NCI-H1048 (cell line): ENCODE measurements around the gene IFNL2.
"Not testable (repeated sequence)": the region's sequence is repeated elsewhere in the genome, so short reads cannot be mapped to it uniquely, and the experiment has no call there.

Experiments used
- DNase-seq: peaks from one replicate; lab custom pipeline; 2025; lab: John Stamatoyannopoulos, UW

Gene IFNL2

GRCh38 chr19:39297931-39298634, 29.9 kb downstream of the IFNL2 start:
- DNase-seq = no peak

DNA sequence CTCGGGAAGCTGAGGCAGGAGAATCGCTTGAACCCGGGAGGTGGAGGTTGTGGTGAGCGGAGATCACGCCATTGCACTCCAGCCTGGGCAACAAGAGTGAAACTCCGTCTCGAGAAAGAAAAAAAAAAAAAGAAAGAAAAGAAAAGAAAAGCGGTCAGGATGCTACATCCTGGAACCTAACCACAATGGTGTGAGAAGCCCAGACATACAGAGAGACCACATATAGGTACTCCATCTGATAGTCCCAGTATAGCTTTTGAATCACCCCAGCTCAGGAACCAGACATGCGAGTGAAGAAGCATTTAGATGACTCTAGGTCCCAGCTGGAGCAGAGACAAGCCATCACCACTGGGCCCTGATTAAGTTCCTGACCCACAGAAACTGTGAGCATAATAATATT, 31.2 kb downstream of the IFNL2 start:
- no peak for DNase-seq

DNA sequence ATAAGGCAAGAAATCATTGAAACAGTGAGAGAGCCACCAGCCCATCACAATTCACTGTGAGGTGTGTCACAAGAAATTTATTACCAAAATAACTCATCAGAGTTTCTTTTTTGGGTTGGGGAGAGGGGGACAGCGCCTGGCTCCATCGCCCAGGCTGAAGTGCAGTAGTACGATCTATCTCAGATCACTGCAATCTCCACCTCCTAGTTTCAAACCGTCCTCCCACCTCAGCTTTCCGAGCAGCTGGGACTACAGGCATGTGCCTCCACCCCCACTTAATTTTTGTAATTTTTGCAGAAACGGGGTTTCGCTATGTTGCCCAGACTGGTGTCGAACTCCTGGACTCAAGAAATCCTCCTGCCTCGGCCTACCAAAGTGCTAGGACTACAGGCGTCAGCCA, 31.6 kb downstream of the IFNL2 start:
- no peak for DNase-seq

- no peak for DNase-seq
Measured at GRCh38 chr19:39301021-39301420, 32.8 kb downstream of the IFNL2 start.

- no peak for DNase-seq
Measured at GRCh38 chr19:39301562-39301961, 33.4 kb downstream of the IFNL2 start.

DNA sequence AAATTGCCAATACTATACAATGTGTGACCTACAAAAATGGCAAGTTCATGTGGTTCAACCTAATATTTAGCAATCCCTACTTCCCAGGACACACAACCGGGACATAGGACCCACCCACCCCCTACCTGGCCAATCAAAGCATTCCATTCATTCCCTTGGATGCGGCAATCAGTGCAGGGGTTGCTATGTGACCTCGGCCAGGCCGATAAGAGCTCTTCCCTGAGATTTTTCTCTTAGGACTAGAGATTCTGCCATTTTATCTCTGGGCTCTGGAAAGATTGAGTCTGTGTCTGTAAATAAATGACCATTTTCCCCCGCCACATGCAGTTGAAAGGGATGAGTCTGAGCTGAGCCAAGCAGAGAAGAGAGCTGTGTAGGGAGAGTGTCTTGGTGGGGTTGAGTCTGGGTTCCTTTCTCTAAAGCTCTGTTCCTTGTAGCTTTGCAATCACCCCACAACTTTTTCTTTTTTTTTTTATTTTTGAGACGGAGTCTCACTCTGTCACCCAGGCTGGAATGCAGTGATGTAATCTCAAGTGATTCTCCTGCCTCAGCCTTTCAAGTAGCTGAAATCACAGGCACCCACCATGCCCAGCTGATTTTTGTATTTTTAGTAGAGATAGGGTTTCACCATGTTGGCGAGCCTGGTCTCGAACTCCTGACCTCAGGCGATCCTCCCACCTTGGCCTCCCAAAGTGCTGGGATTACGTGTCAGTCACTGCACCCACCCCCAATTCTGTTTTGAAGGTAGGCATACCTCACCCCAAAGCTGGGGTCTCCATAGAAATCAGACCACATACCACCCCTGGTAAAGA, 35.4 kb downstream of the IFNL2 start:
- DNase-seq = no peak

DNA sequence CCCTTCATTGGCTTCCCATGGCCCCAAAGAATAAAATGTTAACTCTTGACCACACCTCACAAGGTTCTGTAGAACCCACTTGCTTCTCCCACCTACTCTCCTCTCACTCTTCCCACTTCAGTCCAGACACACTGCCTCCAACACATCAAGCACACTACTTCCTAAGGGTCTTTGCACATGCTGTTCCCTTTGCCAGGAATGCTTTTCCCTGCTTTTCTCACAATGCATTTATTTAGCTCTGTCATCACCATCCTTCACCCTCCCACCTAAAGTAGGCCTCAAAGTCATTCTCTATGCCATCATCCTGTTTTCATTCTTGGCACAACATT, 36.0 kb downstream of the IFNL2 start:
- no peak for DNase-seq

DNA sequence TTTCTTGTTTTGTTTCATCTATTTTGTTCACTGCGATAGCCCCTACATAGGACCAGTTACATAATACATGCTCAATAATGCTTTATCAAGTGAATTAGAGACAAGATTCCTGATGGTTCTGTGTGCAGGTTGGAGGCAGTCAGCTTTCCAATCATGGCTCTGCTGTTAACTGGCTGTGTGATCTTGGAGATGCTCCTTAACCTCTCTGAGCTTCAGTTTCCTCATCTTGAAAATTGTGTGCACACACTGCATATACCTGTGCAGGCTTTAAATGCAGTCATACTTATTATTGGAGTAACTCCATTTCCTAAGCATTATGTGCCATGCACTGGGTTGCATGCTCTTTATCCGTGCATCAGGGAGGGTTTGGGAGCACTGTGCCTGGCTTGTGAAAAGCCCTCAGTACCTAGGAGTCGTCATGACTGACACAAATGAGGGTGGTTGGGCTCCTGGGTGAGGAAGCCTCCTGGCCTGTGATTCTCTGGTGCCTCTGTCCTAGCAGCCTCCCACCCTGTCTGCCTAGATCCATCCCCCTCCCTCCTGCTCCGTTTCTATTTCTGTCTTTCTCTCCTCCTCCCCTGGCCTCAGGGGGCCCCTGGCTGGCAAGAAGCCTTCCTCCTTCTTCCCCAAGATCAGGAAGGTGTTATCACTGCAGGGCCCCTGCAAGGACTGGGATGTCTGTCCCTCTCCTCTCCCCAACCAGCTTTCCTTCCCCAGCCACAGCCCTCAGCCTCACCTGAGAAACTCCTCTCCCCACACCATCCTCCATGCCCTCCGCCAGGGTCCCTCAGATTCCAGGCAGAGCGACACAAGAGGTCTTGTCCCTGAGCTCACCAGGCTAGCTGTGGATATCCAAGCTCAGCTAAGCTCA, 36.7 kb downstream of the IFNL2 start:
- DNase-seq = no peak

DNA sequence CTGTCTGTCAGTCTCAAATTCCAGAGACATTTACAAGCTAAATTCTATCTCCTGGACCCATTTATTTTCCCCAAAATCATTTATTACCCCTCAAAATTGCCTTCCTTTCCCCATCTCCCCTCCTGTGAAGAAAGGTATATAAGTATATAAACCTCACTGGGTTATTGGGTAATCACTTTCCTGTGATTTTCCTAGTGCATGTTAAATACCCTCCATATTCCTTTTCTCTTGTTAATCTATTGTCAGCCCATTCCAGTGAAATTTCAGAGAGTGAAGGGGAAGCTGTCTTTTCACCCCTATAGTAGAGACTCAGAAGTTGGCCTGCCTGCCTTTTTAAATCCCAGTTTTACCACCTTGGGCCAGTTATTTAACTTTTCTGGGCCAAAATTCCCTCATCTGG, 37.9 kb downstream of the IFNL2 start:
- DNase-seq = no peak

DNA sequence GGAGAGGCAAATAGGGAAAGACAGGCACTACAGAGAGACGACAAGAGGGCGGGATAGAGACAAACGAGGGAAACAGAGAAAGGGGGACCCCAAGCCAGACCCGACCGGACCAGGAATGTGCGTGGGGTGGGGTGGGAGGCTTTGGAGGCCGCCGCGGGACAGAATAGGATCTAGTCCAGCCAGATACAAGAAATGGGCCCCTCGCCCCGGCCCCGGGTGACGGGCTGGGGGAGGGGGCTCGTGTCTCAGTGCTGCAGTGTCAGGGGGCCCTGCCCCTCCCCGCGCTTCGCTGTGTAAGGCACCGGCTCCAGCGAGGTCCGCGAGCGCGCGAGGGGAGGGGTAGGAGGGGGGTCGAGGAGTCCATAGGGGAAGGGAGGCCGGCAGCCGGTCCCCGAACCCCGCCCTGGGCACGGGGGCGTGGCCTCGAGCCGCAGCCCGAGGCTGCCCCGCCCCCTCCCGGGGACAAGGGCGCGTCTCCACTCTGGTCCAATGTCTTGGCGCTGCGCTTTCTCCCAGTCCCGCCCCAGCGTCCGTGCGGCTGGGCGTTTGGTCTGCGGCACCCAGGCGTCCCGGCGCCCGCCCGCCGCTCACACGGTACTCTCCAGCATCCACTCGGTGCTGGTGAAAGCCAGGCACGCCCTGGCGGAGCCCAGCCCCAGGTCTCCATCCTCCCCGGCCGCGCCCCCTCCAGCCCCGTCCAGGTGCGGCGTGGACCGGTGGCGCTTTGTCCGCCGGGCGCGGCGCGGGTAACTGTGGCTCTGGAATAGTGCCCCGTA, 39.0 kb downstream of the IFNL2 start:
- DNase-seq = no peak

DNA sequence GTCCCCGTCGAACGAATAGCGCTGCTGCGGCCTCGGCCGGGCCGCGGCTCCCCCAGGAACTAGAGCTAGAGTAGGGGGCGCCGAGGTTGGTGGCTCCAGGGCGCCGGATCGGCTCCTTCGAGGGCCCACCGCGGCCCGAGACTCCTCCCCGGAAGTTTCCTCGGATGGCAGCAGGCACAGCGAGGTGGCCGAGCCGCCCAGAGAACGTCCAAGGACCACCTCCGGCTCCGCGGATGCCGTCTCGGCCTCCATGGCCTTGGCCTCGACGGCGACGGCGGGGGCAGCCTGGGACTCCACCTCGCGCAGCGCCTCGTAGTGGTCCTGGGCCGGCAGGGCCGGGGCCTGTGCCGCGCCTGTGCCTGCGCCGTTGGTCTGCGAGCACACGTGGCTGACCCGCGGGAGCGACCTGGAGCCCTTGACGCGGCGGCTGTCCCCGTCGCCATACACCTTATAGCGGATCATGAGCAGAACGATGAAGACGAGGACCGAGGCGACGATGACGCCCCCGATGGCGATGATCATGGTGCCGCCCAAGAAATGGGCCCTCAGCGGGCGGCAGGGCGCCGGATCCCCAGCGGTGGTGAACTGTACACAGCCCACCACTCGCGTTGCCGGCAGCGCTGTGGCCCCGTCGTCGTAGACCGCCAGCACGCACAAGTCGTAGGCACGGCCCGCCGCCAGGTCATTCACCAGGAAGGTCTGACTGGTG, 39.8 kb downstream of the IFNL2 start:
- DNase-seq = no peak

- DNase-seq = no peak
Measured at GRCh38 chr19:39308531-39309304, 40.5 kb downstream of the IFNL2 start.

DNA sequence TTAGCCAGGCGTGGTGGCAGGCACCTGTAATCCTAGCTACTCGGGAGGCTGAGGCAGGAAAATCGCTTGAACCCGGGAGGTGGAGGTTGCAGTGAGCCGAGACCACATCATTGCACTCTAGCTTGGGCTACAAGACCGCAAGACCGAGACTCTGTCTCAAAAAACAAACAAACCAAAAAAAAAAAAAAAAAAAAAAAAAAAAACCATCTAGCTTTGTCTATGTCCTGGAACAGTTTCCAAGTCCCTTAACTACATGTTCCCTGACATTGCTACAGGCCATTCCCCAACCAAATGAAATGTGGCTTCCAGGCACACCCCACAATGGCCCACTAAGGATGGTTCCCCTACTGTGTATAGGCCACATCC, 41.1 kb downstream of the IFNL2 start:
- DNase-seq = not testable (repeated sequence)

DNA sequence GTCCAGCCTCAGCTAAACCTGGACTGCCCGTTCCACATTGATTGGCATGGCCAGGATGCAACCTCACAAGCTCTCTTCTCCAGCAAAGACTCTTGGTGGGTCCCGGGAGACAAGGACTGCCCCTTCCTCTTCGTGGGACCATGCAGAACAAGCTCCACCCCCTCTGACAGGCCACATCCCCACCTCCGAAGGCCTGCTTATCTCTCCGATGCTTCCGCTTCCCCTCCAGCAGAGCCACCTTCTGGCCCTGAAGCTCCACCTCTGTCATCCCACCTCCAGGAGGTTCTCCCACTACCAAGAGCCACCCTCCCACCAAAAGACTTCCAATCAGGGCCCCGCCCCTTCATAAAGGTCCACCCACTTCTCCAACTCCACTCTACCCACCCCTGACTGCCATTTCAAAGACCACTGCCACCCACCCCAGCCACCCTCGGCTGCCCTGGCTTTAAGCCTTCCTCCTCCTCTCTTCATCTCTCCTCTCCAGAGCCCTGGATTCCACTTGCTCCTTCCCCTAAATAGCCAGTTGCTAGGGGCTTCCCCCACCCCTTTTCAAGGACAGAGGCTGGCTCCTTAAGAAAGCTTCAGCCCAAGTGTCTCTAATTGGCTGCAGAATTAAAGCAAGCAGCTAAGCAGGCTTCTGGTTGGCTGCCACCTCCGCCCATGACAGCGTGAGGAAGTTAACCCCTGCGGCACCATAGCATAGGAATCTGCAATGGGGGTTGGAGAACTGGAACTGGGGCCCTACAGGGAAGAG, 42.5 kb downstream of the IFNL2 start:
- no peak for DNase-seq

- no peak for DNase-seq
Measured at GRCh38 chr19:39314016-39314728, 46.0 kb downstream of the IFNL2 start.

DNA sequence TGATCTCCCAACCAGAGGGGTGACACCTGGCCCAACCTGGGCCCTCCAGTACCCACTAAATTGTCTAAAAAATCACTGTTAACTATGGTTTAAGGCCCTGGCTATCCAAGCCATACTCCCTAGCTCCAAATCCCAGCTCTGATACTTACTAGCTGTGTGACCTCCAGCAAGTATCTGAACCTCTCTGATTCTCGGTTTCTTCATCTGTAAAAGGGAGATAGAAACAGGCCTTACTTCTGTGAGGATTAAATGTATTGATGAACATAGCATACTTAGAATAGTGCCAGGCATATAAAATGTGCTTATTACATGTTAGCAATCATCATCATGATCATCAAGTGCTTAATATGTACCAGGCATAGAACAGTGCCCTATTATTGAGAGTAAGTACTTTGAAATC, 47.7 kb downstream of the IFNL2 start:
- DNase-seq = no peak

- DNase-seq = no peak
Measured at GRCh38 chr19:39316627-39317321, 48.6 kb downstream of the IFNL2 start.

- DNase-seq = no peak
Measured at GRCh38 chr19:39317476-39317875, 49.3 kb downstream of the IFNL2 start.

DNA sequence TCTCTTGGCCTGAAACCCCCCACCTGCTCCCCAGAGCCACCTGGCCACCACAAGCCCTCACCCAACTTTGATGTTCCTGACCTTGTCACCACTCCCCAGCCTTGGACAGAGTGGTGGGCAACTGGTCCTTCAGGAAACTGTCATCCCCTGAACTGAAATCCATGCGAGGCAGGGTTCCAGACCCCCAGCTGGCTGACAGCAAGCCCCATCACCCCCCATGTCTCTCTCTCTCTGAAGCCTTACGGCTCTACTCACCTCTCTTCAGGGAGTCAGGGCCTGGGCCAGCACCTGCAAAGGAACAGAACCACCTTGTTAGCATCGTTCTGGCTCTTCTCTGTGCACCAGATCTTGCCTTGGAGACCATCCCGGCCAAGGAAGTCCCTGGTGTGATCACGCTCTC, 49.9 kb downstream of the IFNL2 start:
- no peak for DNase-seq
